ENCODE data around the gene TEAD3. TPM values are rescaled to one million over a fixed set of nuclear protein-coding genes. Genes with fewer than 3 reads are reported as not detected.

Gene TEAD3
- total and polyA plus RNA-seq, 4 donors, result 1.9 to 6.8 (median 4.5) TPM

DNA sequence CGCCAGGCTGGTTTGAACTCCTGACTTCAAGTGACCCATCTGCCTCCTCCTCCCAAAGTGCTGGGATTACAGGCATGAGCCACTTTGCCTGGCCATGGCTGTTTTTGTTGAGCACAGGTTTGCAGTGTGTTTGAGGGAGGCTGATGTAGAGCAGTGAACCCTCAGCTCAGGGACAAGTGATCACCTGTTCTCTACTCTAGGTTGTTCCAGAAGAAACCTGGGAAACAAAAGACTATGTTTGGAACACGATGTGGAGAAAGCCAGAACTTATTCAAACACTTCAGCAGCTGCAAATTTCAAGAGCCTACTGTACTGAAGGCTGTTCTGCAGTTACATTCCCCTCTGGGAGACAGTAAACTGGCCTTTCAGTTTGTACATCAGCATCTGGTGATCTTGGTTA, 11.1 kb upstream of the TEAD3 start:
- H3K4me1 ChIP-seq (ENCODE audit: control insufficient read depth in 4 of 4, insufficient read depth in 4 of 4, low read length in 3 of 4), result no peaks in the 10 kb centered on the region
- no peak overlapping the region for H3K9ac ChIP-seq (ENCODE audit: low read depth in 1 of 2, low read length in 2 of 2)
- H3K36me3 ChIP-seq (ENCODE audit: control insufficient read depth in 4 of 4, insufficient read depth in 3 of 4, low read depth in 1 of 4, low read length in 3 of 4), result no peaks in the 10 kb centered on the region
- H3K4me3 ChIP-seq (ENCODE audit: low read depth in 1 of 3, low read length in 3 of 3), result no peak overlapping the region
- H3K27ac ChIP-seq (ENCODE audit: low read depth in 1 of 2, low read length in 2 of 2), result no peak overlapping the region
- no peaks in the 10 kb centered on the region for H3K9me3 ChIP-seq (ENCODE audit: control insufficient read depth in 4 of 4, low read length in 3 of 4)
- 75% methylated on average over 2 of the region's 2 CpGs for WGBS
- H3K27me3 ChIP-seq (ENCODE audit: control insufficient read depth in 4 of 4, insufficient read depth in 4 of 4, low read length in 3 of 4), result no peaks in the 10 kb centered on the region
- no peak for TF ChIP-seq GABPA (IDR thresholded peaks at IDR 0.05 in 1 of 2, conservative IDR thresholded peaks at IDR 0.05 in 1 of 2)
- TF ChIP-seq EGR1 (IDR thresholded peaks at IDR 0.05; ENCODE audit: low read depth in 2 of 2), result no peak
- no peak for DNase-seq (ENCODE audit: low spot score)

DNA sequence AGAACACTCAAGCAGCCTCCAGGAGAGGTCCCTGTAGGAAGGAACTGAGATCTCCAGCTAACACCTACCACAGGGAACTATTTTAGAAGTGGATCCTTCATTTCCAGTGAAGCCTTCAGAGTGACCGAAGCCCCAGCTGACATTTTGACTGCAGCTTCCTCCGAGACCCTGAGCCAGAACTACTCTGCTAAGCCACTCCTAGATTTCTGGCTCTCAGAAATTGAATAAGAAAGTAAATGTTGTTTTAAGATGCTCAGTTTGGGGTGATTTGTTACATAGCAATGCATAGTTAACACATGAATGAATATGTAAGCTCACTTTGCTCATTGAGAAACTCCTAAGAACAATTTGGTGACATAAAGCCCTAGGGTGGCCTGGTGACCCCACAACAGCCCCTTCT, 10.3 kb upstream of the TEAD3 start:
- 95% methylated on average over 2 of the region's 2 CpGs for WGBS

More for the DNA sequence above, 10.3 kb upstream of the TEAD3 start:
- H3K27me3 ChIP-seq (ENCODE audit: control insufficient read depth in 4 of 4, insufficient read depth in 4 of 4, low read length in 3 of 4), result no peaks in the 10 kb centered on the region
- H3K27ac ChIP-seq (ENCODE audit: low read depth in 1 of 2, low read length in 2 of 2), result no peak overlapping the region
- DNase-seq (ENCODE audit: low spot score), result no peak
- H3K36me3 ChIP-seq (ENCODE audit: control insufficient read depth in 4 of 4, insufficient read depth in 3 of 4, low read depth in 1 of 4, low read length in 3 of 4), result no peaks in the 10 kb centered on the region
- H3K4me3 ChIP-seq (ENCODE audit: low read depth in 1 of 3, low read length in 3 of 3), result no peak overlapping the region
- TF ChIP-seq ZBTB33 (IDR thresholded peaks at IDR 0.05) (no peak), EGR1 (IDR thresholded peaks at IDR 0.05; ENCODE audit: low read depth in 2 of 2) (no peak), YY1 (IDR thresholded peaks at IDR 0.05) (no peak), HNF4G (IDR thresholded peaks at IDR 0.05) (no peak), FOXA2 (IDR thresholded peaks at IDR 0.05) (no peak), RAD21 (IDR thresholded peaks at IDR 0.05) (no peak), SP1 (IDR thresholded peaks at IDR 0.05) (no peak), JUND (IDR thresholded peaks at IDR 0.05) (no peak), GABPA (IDR thresholded peaks at IDR 0.05 in 1 of 2, conservative IDR thresholded peaks at IDR 0.05 in 1 of 2) (no peak), FOXA1 (IDR thresholded peaks at IDR 0.05) (no peak), REST (IDR thresholded peaks at IDR 0.05) (no peak), TAF1 (conservative IDR thresholded peaks at IDR 0.05) (no peak)
- TF ChIP-seq, protein P1, sequence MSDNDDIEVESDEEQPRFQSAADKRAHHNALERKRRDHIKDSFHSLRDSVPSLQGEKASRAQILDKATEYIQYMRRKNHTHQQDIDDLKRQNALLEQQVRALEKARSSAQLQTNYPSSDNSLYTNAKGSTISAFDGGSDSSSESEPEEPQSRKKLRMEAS (IDR thresholded peaks at IDR 0.05), result no peak
- TF ChIP-seq, protein P2, sequence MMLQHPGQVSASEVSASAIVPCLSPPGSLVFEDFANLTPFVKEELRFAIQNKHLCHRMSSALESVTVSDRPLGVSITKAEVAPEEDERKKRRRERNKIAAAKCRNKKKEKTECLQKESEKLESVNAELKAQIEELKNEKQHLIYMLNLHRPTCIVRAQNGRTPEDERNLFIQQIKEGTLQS (IDR thresholded peaks at IDR 0.05), result no peak
- TF ChIP-seq, protein P3, sequence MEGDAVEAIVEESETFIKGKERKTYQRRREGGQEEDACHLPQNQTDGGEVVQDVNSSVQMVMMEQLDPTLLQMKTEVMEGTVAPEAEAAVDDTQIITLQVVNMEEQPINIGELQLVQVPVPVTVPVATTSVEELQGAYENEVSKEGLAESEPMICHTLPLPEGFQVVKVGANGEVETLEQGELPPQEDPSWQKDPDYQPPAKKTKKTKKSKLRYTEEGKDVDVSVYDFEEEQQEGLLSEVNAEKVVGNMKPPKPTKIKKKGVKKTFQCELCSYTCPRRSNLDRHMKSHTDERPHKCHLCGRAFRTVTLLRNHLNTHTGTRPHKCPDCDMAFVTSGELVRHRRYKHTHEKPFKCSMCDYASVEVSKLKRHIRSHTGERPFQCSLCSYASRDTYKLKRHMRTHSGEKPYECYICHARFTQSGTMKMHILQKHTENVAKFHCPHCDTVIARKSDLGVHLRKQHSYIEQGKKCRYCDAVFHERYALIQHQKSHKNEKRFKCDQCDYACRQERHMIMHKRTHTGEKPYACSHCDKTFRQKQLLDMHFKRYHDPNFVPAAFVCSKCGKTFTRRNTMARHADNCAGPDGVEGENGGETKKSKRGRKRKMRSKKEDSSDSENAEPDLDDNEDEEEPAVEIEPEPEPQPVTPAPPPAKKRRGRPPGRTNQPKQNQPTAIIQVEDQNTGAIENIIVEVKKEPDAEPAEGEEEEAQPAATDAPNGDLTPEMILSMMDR (IDR thresholded peaks at IDR 0.05; ENCODE audit: low read depth, low read length, missing input control), result no peak
- H3K4me1 ChIP-seq (ENCODE audit: control insufficient read depth in 4 of 4, insufficient read depth in 4 of 4, low read length in 3 of 4), result no peaks in the 10 kb centered on the region
- no peaks in the 10 kb centered on the region for H3K9me3 ChIP-seq (ENCODE audit: control insufficient read depth in 4 of 4, low read length in 3 of 4)
- no peak overlapping the region for H3K9ac ChIP-seq (ENCODE audit: low read depth in 1 of 2, low read length in 2 of 2)

Measured in liver (tissue), 9 donors.